Measurements from ENCODE around the gene CNOT6. TPM values are rescaled to one million over a fixed set of nuclear protein-coding genes. Genes with fewer than 3 reads are reported as not detected.

Gene CNOT6
- total and polyA plus RNA-seq, 10 of the 15 experiments (the other 5 are each of a cell fraction or from before 2014, with no cell fraction given): 3.8 to 22.1 (median 12.1) TPM

- TF ChIP-seq, protein P1, sequence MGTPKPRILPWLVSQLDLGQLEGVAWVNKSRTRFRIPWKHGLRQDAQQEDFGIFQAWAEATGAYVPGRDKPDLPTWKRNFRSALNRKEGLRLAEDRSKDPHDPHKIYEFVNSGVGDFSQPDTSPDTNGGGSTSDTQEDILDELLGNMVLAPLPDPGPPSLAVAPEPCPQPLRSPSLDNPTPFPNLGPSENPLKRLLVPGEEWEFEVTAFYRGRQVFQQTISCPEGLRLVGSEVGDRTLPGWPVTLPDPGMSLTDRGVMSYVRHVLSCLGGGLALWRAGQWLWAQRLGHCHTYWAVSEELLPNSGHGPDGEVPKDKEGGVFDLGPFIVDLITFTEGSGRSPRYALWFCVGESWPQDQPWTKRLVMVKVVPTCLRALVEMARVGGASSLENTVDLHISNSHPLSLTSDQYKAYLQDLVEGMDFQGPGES (IDR thresholded peaks at IDR 0.05): no peak
- TF ChIP-seq NKRF (conservative IDR thresholded peaks at IDR 0.05) (no peak), PAX5 (IDR thresholded peaks at IDR 0.05; ENCODE audit: borderline replicate concordance, low read depth, low read length) (no peak), SMARCA5 (IDR thresholded peaks at IDR 0.05) (no peak), MYC (IDR thresholded peaks at IDR 0.05; ENCODE audit: insufficient read depth, insufficient read length, insufficient replicate concordance, low read length, severe bottlenecking) (no peak), EGR1 (IDR thresholded peaks at IDR 0.05; ENCODE audit: borderline replicate concordance in 1 of 2, low read depth in 2 of 2, low read length in 2 of 2) (no peak), DPF2 (IDR thresholded peaks at IDR 0.05) (no peak)
- H3K27ac ChIP-seq (ENCODE audit: control insufficient read depth, insufficient read depth): no peak overlapping the region
- H3K36me3 ChIP-seq (ENCODE audit: control insufficient read depth in 2 of 2, insufficient read depth in 2 of 2, low read length in 1 of 2): peaks cover 0 to 4% of the 10 kb centered on the region in 2 experiments; a peak in 1 of 4 replicates
- no peak overlapping the region for H2AFZ ChIP-seq (ENCODE audit: control insufficient read depth, low read depth, low read length)
- BruUV-seq (replicated peaks): no TSS peak
- 85% methylated on average over 7 of the region's 7 CpGs for WGBS (ENCODE audit: insufficient coverage, insufficient replicate concordance, low lambda C conversion rate, missing lambda C conversion rate)
- peaks cover 24% of the 10 kb centered on the region for H3K79me2 ChIP-seq (ENCODE audit: control insufficient read depth, insufficient read depth, low read length)
- H3K9ac ChIP-seq (ENCODE audit: control insufficient read depth, insufficient read depth, low read length): no peak overlapping the region
- in situ Hi-C loops (cut with MboI): no loop called here
- no peak overlapping the region for H3K4me3 ChIP-seq
- FAIRE-seq: no peak
- H3K4me2 ChIP-seq (ENCODE audit: control insufficient read depth, insufficient read depth): no peak overlapping the region
- intact Hi-C loops (cut with micrococcal nuclease; ENCODE audit: unreplicated experiment): loop anchor here (5.0 kb wide), 1 partner anchor 116 kb away; no protein-coding TSS in a partner anchor
- no peak for DNase-seq (ENCODE audit: low read depth, low spot score)
- ChIA-PET CTCF (interaction anchor here (0.6 to 1.1 kb wide), 2 partner anchors 114 to 916 kb away, joined by 4 read pairs; no protein-coding TSS in a partner anchor), SMC1A (ENCODE audit: uncharacterized antibody, unreplicated experiment) (no interaction called here), RAD21 (ENCODE audit: unreplicated experiment) (no interaction called here), POLR2A (no interaction called here)
- H4K20me1 ChIP-seq (ENCODE audit: control insufficient read depth, insufficient read depth): no peaks in the 10 kb centered on the region
- H3K9me3 ChIP-seq (replicated peaks; ENCODE audit: control insufficient read depth, insufficient read depth, low read length): no peaks in the 10 kb centered on the region
- H3K27me3 ChIP-seq (replicated peaks in 1 of 2; ENCODE audit: control insufficient read depth in 2 of 2, insufficient read depth in 2 of 2, low read length in 1 of 2): no peaks in the 10 kb centered on the region
- H3K4me1 ChIP-seq (ENCODE audit: control insufficient read depth, insufficient read depth, low read length): peaks cover 3% of the 10 kb centered on the region; the same call in 1 of the 2 replicates
- ATAC-seq: no peak
Measured at GRCh38 chr5:180491496-180491895, 2.7 kb upstream of the CNOT6 start.

All from GM12878 (cell line).